ENCODE results near the gene PGBD4.
"Not testable (repeated sequence)": the region's sequence is repeated elsewhere in the genome, so short reads cannot be mapped to it uniquely, and the experiment has no call there.

PGBD4 gene

DNA sequence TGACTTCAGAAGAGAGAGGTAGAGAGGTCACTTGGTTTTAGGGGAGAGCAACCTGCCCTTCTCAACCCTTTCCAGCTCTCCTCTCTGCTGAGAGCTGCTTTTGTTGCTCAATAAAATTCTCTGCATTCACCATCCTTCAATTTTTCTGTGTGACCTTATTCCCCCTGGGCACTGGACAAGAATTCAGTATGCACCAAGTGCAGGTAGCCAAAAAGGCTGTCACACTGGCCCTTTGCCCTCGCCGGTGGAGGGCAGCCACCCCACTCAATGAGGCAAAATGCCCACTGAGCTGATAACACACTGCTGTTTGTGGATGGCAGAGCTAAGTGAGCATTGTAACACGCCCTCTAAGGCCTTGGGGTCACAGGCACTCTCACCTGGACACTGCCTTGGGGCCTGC is 12.9 kb downstream of the PGBD4 start:
- no peak for DNase-seq

- DNase-seq: peak; percentile 5 to 61
These were observed 14.7 kb downstream of the PGBD4 start for GRCh38 chr15:34116620-34117019.

DNA sequence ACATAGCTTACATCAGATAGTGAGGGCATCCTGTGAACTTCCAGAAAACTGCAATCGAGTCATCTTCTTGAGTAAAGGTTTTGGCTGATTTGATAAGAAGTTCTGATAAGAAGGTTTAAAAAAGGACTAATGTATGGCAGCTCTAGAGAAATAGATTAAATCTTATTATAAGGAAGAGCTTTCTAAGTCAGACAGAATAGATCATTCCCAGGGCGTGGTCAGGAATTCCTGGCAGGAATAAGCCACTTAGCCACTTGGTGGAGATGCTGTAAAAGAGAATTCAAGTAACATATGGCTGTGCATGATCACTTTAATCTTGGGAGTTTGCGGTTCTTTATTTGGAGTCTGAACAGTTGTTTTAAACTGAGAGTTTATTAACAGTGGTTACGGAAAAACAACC is 17.4 kb downstream of the PGBD4 start:
- peak in 1 of 2 experiments; percentile 9 for DNase-seq

DNA sequence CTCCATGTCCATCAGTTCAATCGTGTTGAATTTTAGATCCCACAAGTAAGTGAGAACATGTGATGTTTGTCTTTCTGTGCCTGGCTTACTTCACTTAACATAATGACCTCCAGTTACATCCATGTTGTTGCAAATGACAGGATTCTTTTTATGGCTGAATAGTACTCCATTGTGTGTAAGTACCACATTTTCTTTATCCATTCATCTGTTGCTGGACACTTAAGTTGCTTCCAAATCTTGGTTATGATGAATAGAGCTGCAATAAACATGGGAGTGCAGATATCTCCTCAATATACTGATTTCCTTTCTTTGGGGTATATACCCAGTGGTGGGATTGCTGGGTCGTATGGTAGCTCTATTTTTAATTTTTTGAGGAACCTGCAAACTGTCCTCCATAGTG is 18.5 kb downstream of the PGBD4 start:
- DNase-seq: not testable (repeated sequence)

DNA sequence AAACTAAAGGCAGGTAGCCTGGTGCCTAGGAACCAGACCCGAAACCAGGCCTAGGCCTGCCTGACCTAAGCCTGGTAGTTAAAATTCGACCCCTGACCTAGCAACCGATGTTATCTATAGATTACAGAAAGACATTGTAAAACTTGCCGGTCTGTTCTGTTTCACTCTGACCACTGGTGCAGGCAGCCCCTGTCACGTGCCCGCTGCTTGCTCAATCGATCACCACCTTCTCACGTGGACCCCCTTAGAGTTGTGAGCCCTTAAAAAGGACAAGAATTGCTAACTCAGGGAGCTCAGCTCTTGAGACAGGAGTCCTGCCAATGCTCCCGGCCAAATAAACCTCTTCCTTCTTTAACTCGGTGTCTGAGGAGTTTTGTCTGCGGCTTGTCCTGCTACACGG is 19.9 kb downstream of the PGBD4 start:
- DNase-seq: not testable (repeated sequence)

DNA sequence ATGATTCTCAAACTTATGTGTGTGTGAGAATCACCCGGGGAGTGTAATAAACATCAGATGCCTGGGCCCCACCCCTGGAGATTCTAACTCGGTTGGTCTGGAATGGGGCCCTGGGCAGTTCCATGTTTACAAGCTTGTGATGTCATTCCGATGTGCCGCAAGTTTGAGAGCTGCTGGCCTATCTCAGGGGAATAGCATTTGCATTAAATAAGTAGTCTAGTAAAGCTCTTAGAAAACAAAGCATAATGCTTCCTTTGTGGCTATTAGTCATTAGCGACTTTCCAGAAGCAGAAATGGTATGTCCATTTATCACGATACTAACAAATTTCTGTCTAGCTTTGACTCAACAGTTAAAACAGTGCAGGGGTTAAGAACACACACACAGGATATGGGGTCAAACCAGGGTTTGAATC is 20.9 kb downstream of the PGBD4 start:
- no peak for DNase-seq

DNA sequence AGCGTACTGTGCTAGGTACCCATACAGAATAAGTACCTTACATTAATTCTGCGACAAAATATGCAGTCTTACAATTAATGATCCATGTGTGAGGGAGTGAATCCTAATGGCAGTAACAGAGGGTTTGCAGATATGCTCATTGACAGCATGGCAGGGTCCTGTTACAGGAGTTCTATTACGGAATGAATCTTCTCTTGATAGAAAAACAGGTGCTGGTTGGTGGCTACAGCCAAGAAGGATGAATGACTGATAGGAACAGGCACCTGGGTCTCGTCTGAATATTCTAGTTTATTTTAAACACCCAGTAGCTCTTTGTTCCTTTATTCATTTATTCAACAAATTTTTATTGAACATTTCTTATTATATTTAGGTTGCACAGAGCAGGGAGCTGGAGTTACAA is 22.8 kb downstream of the PGBD4 start:
- no peak for DNase-seq

DNA sequence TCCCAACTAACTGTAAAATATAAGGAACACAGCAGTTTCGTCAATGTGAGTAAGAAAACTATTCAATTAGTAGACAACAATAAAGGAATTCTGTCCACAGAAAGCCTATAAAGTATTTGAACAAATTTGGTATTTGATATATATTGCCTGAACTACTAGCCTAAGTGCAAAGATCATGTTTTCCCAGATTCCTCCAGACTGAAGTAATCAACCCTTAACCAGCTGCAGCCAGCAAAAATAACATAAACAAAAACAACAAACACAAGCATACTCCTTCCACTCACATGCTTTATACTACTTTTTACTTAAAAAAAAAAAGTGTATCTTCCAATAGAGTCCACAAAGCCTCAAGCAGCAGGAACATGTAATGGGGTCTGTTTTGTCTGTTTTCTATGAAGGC is 24.1 kb downstream of the PGBD4 start:
- no peak for DNase-seq

- no peak for DNase-seq
These were observed 24.6 kb downstream of the PGBD4 start for GRCh38 chr15:34126522-34126921.

DNA sequence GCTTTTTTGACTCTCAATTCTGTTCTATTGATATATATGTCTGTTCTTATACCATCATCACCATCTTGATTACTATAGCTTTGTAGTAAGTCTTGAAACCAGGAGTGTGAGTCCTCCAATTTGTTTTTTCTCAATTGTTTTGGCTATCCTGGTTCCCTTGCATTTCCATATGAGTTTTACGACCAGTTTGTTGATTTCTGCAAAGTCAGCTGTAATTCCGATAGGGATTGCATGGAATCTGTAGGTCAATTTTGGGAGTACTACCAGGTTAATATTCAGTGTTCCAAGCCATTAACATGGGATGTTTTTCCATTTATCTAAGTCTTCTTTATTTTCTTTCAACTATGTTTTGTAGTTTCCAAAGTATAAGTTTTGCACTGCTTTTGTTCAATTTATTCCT is 27.0 kb downstream of the PGBD4 start:
- DNase-seq: no peak

DNA sequence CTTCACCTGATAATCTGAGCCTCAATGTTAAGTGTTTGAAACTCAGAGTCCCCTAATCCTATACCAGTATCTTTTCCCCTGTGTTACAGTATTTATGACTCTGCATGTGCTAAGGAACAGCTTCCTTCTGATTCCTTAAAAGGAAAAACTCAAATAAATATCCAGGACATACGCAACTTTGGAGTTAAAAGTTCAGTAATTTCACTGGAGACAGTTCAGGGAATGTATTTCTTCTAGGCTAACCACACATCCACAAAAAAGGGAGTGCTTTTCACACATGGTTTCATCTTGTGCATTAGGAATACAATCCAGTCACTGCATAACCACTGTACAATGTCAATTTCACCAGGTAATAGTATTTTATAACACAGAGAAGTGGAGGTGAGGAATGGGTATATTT is 31.0 kb downstream of the PGBD4 start:
- DNase-seq: no peak

DNA sequence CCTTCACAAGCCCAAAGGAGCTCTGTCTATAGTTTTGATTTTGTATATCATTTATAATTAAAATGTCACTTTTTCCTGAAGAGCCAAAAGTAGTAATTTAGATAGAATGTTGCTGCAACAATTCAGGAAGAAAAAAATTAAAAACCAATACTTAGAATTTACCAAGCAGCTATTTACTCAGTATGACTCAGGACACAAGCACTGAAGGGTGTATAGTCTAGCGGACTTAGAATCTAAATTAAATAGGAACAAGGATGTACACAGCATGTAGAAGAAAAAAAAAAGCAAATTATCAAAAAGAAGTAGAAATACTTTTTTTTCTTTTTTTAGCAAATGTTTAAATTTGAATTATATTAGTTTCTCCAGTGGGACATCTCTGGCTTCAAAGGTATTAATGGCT is 31.6 kb downstream of the PGBD4 start:
- DNase-seq: no peak

GRCh38 chr15:34147371-34148140 is 45.7 kb downstream of the PGBD4 start:
- no peak for DNase-seq

- DNase-seq: no peak
These were observed 52.9 kb downstream of the PGBD4 start for GRCh38 chr15:34154725-34155204.

- DNase-seq: no peak
These were observed 54.0 kb downstream of the PGBD4 start for GRCh38 chr15:34155859-34156258.

Measured in NCI-H446 (cell line).